GM19467 (cell line): Measurements from ENCODE around the gene ITSN2.
A peak's percentile ranks its signal among the peaks of the same experiment; 100 is the strongest.
"Not testable (repeated sequence)": the region's sequence is repeated elsewhere in the genome, so short reads cannot be mapped to it uniquely, and the experiment has no call there.

Experiments
- ATAC-seq: cut with Tn5 transposase; IDR thresholded peaks from one replicate; pipeline ENCODE4 v1.9.1; 2021; ENCODE audit warnings: mild to moderate bottlenecking, moderate library complexity; ENCODE audit not compliant: unreplicated experiment

ITSN2 gene

GRCh38 chr2:24360050-24360962 is at the start of gene ITSN2:
Gene ITSN2, minus strand, starts transcription at chr2:24360536. Its CDS starts 32,454 bp downstream, at chr2:24328082.
- peak; percentile 75 for ATAC-seq

- no peak for ATAC-seq
These were observed 48.8 kb upstream of the ITSN2 start for GRCh38 chr2:24409171-24409570.

GRCh38 chr2:24408704-24409103 is 48.4 kb upstream of the ITSN2 start:
- ATAC-seq: not testable (repeated sequence)

DNA sequence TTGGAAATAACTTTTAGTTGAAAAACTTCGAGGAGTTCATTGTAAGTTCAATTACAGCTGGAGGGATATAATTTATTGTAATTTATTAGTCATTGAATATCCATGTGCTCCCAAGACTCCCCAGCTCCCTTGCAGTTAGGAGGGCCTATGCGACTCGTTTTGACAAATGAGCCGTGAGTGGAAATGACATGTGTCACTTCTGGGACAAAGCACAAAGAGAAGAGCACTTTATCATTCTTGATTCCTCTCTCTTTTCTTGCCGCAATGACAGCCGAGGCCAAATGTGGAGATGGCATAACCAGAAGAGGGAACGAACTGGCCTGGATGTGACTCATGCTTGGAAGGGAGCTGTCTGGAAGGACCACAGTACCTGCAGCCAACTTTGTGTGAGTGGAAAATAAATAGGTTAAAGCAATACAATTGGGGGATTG is 44.2 kb upstream of the ITSN2 start:
- no peak for ATAC-seq

- no peak for ATAC-seq
These were observed 43.5 kb upstream of the ITSN2 start for GRCh38 chr2:24403832-24404212.

DNA sequence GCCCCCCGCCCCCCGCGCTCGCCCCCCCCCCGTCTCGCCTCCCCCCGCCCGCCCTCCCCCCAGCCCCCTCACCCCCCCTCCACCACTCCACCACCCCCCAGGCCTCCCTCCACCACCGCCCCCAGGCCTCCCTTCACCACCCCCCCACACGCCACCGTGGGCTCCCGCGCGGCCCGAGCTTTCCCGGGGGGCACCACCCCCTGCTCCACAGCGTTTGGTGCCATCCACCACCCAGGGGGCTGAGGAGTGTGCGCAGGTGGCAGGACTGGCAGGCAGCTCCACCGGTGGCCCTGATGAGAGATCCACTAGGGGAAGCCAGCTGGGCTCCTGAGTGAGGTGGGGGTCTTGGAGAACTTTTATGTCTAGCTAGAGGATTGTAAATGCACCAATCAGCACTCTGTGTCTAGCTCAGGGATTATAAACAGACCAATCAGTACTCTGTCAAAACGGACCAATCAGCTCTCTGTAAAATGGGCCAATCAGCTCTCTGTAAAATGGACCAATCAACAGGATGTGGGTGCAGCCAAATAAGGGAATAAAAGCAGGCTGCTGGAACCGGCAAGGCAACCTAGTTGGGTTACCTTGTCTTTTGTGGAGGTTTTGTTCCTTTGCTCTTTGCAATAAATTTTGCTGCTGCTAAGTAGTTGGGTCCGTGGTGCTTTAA is 43.0 kb upstream of the ITSN2 start:
- ATAC-seq: no peak

DNA sequence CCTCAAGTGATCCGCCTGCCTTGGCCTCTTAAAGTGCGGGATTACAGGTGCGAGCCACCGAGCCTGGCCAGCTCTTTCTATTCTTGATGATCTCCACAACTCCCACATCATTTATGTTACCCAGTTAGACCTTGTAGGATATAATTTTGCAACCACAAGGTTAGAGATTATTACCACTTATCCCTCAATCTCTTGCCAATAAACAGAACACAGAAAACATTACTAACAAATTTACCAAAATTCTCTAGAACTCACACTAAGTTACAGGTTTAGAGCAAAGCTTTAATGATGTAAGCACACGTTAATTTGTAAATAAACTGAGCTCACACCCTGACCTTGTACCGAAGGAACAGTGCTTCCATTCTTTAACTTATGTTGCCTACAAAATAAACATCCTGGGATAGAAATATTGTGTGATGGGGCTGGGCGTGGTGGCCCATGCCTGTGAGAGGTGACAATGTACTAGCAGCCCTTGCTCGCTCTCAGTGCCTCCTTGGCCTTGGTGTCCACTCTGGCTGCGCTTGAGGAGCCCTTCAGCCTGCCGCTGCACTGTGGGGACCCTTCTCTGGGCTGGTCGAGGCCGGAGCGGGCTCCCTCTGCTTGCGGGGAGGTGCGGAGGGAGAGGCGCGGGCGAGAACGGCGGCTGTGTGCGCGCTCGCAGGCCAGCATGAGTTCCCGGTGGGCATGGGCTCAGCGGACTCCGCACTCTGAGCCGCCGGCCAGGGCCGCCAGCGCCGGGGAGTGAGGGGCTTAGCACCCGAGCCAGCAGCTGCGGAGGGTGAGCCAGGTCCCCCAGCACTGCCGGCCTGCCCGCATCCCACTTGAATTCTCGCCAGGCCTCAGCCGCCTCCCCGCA is 42.1 kb upstream of the ITSN2 start:
- ATAC-seq: no peak

DNA sequence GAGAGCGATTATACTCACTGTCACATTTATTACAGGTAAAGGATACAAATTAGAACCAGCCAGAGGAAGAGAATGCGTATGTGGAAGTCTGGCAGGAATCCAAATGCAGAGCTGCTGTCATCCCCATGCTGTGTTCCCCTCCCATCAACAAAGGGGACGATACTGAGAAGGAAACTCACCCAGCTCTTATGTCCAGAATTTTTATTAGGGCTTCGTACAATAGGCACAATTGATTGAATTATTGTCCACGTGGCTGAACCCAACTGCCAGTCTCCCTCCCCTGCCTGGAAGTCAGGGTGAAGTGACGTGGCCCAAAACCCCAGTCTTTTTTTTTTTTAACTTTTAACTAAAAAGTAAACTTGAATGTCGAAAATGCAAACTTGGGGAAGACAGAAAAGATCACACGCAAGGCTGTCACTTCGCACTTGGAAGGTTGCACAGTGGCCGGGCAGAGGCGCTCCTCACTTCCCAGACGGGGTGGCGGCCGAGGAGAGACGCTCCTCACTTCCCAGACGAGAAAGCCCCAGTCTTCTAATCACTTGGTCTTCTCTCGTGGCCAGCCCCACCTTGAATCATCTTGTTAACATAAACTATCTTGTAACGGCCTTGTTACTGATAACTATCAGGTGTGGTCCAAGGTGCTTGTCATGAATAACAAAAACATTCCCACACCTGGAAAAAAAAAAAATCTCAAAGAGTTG is 40.0 kb upstream of the ITSN2 start:
- ATAC-seq: no peak

- no peak for ATAC-seq
These were observed 39.3 kb upstream of the ITSN2 start for GRCh38 chr2:24399434-24400206.

DNA sequence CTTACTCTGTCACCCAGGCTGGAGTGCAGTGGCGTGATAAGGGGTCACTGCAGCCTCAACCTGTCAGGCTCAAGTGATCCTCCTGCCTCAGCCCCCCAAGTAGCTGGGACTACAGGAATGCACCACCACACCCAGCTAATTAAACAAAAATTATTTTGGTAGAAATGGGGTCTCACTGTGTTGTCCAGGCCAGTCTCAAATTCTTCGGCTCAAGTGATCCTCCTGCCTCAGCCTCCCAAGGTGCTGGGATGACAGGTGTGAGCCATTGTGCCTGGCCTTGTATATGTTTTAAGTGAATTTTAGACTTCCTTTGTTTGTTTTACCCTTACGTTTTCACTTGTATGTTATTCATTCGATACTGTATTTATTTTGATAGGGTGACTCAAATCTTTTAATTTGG is 34.7 kb upstream of the ITSN2 start:
- ATAC-seq: no peak

GRCh38 chr2:24392542-24393059 is 32.3 kb upstream of the ITSN2 start:
- ATAC-seq: no peak

DNA sequence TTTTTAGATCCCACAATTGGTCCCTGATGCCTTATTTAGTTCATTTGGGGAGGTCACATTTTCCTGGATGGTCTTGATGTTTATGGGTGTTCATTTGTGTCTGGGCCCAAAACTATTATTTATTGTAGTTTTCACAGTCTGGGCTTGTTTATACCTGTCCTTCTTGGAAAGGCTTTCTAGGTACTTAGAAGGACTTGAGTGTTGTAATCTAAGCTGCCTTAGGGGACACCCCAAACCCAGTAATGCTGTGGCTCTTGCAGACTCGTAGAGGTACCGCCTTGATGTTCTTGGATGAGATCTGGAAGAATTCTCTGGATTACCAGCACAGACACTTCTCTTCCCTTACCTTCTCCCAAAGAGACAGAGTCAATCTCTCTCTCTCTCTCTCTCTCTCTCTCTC is 25.0 kb upstream of the ITSN2 start:
- ATAC-seq: no peak

DNA sequence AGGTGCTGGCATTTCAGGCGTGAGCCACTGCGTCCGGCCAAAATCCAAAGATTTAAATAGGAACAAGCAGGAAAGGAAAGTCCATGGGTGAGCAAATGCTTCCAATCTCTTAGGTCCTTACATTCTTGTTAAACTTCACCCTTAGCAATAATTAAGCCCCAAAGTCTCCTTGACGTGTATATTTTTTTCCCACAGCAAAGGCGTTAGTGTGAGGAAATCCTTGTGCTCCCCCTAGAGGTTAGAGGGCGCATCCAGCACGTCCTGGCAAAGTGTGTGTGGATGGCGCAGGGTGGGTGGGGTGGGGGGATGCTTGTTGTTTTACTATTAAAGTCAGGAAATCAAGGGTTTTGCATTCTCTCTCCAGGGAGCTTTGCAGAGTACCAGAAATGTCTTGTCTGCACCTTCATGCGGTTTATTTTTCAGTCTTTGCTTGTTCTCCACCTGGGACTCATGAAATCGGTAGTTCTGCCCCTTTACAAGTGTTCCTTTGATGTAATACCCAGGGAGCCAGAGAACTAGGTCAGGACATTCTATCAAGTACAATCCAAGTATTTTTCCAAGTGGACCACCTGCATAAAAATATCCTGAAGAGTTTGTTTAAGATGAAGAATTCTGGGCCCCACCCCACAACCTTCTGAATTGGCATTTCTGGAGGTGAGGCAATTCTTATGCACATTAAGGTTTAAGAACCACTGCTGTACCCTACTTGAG is 22.2 kb upstream of the ITSN2 start:
- no peak for ATAC-seq

GRCh38 chr2:24380820-24381219 is 20.5 kb upstream of the ITSN2 start:
- no peak for ATAC-seq

GRCh38 chr2:24375349-24376087 is 15.2 kb upstream of the ITSN2 start:
- ATAC-seq: no peak

DNA sequence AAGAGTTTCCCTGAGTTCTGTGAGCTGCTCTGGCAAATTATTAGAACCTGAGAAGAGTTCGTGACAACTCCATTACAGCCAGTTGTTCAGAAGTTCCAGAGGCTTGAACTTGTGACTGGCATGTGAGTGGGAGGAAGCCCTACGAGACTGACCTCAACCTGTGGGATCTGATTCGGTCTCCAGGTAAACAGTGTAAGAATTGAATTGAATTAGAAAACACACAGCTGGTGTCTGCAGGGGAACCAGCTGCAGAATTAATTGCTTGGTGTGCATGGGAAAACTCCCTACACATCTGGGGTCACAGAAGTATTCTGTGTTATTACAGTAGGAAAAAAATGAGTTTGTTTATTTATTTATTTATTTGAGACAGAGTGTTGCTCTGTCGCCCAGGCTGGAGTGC is 14.0 kb upstream of the ITSN2 start:
- no peak for ATAC-seq

- ATAC-seq: no peak
These were observed 11.7 kb upstream of the ITSN2 start for GRCh38 chr2:24372033-24372432.

DNA sequence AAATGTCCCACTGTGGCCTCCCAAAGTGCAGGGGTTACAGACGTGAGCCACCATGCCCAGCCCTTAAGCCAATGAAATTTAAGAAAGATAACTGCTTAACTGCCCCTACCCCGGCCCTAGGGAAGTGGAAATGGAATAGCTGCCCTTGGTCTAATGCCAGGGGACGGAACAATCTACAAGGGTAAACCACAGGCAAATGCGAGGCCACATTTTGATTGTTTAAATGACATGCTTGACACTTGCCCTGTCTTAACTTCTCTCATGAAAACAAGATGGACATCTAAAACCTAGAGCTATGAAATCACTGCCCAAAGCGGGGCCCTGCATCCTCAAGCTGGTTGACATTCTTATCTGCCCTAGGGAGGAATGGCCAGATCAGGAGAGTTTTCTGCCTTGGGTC is 5.5 kb upstream of the ITSN2 start:
- no peak for ATAC-seq
